BLaER1 treated with 17β-estradiol and CSF1 and Interleukin-3, amounts not matched to agents 10 nM and 100 nM (cell line): ENCODE data around the gene PLPP4.

Experiments used
- H3K27ac ChIP-seq, 11 experiments: shearing (Covaris generic); formaldehyde crosslinking; 2 replicates each; pipeline ENCODE4 v1.8.1; 2022
- H3K27me3 ChIP-seq, 11 experiments: shearing (Covaris generic); formaldehyde crosslinking; 2 replicates each; pipeline ENCODE4 v1.8.1; 2022
- H3K36me3 ChIP-seq, 11 experiments: shearing (Covaris generic); formaldehyde crosslinking; 2 replicates each; pipeline ENCODE4 v1.8.1; 2022
- H3K4me1 ChIP-seq, 10 experiments: shearing (Covaris generic); formaldehyde crosslinking; 2 replicates each; pipeline ENCODE4 v1.8.1; 2022
- H3K4me2 ChIP-seq, 11 experiments: shearing (Covaris generic); formaldehyde crosslinking; 2 replicates each; pipeline ENCODE4 v1.8.1; 2022
- H3K4me3 ChIP-seq, 10 experiments: shearing (Covaris generic); formaldehyde crosslinking; 2 replicates each; pipeline ENCODE4 v1.8.1; 2022
- H3K9ac ChIP-seq, 11 experiments: shearing (Covaris generic); formaldehyde crosslinking; 2 replicates each; pipeline ENCODE4 v1.8.1; 2022
- H3K9me3 ChIP-seq, 11 experiments: shearing (Covaris generic); formaldehyde crosslinking; replicated peaks in 1 of 11; 2 replicates each; pipeline ENCODE4 v1.8.1; 2022
- H4K20me1 ChIP-seq, 11 experiments: shearing (Covaris generic); formaldehyde crosslinking; 2 replicates each; pipeline ENCODE4 v1.8.1; 2022
- Cebpa-rat ChIP-seq, 11 experiments: shearing (Covaris generic); IDR thresholded peaks; 2 replicates each; pipeline ENCODE4 v1.8.1; 2022

PLPP4 gene

DNA sequence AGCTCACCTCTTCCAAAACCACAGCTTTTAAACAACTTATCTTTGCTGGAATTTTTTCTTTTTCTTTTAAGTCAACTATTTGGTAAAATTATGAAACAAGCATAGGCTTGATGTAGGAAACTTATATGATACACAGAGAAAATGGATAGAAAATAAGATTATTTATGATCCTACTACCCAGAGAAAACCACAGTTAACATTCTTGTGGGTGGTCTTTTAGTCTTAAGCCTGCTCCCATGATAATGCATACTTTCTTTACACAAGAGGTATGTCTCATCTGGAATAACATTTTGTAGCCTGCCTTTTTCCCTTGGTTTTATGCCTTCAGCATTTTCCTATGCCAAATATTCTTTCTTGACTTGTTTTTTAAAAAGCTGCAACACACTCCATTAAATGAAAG is 21.4 kb downstream of the PLPP4 start:
- H3K27ac ChIP-seq = no peak overlapping the region
- H3K4me1 ChIP-seq = no peaks in the 10 kb centered on the region
- no peak overlapping the region for H3K4me2 ChIP-seq
- H3K27me3 ChIP-seq = no peaks in the 10 kb centered on the region
- H3K4me3 ChIP-seq = no peak overlapping the region
- H3K9me3 ChIP-seq = peaks cover 0 to 28% (median 19%) of the 10 kb centered on the region in 11 experiments; a peak in 14 of 22 replicates
- TF ChIP-seq Cebpa-rat (IDR thresholded peaks at IDR 0.05) = no peak
- H3K36me3 ChIP-seq = no peaks in the 10 kb centered on the region
- no peaks in the 10 kb centered on the region for H4K20me1 ChIP-seq
- no peak overlapping the region for H3K9ac ChIP-seq

DNA sequence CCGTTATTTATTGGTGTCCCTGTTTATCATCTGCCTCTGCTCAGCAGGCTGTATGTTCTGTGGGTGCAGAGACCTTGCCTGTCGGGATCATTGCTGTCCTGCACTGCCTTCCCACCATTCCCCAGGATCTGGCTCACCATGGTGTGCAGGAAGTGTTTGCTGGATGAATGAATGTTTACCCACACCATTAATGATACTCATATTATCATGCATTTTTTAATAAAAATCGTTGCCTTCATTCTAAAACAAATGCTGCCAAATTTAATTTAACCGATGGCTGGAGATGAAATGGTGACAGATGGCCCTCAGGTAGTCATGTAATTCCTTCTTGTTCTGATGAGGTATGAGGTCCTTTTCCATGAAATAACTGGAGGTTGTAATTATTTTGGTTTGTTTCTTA is 22.5 kb downstream of the PLPP4 start:
- H4K20me1 ChIP-seq = no peaks in the 10 kb centered on the region
- no peak overlapping the region for H3K27ac ChIP-seq
- H3K9me3 ChIP-seq = peaks cover 0 to 26% (median 16%) of the 10 kb centered on the region in 11 experiments; a peak in 14 of 22 replicates
- TF ChIP-seq Cebpa-rat (IDR thresholded peaks at IDR 0.05) = no peak
- H3K36me3 ChIP-seq = no peaks in the 10 kb centered on the region
- H3K27me3 ChIP-seq = no peaks in the 10 kb centered on the region
- no peak overlapping the region for H3K4me3 ChIP-seq
- H3K4me2 ChIP-seq = no peak overlapping the region
- H3K9ac ChIP-seq = no peak overlapping the region
- H3K4me1 ChIP-seq = no peaks in the 10 kb centered on the region

DNA sequence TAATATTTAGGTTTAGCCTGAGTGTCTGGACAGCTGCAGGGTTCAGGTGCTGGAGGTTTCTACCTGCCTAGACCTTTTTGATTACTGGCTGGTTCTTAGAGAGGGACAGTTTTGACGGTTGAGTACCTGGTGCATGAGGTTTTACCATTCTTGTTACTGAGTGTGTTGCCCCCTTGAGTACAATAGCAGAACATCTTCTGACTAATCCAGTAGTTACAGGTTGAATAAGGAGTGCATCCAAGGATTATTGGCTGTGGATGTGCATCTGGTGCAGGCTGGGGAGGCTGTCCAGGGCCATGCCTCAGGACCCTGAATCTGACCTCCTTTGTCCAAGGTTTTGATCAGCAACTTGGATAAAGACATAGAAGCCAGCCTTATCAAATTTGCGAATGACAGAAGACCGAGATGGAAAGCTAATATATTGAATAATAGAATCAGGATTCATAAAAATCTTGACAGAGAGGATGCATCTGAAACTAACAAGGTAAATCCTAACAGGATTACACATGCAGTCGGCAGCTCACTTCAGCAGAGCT is 23.1 kb downstream of the PLPP4 start:
- H3K27ac ChIP-seq = no peak overlapping the region
- H3K4me2 ChIP-seq = no peak overlapping the region
- no peaks in the 10 kb centered on the region for H4K20me1 ChIP-seq
- no peaks in the 10 kb centered on the region for H3K27me3 ChIP-seq
- peaks cover 0 to 26% (median 16%) of the 10 kb centered on the region in 11 experiments; a peak in 14 of 22 replicates for H3K9me3 ChIP-seq
- no peaks in the 10 kb centered on the region for H3K36me3 ChIP-seq
- H3K4me3 ChIP-seq = no peak overlapping the region
- TF ChIP-seq Cebpa-rat (IDR thresholded peaks at IDR 0.05) = no peak
- no peak overlapping the region for H3K9ac ChIP-seq
- H3K4me1 ChIP-seq = no peaks in the 10 kb centered on the region

DNA sequence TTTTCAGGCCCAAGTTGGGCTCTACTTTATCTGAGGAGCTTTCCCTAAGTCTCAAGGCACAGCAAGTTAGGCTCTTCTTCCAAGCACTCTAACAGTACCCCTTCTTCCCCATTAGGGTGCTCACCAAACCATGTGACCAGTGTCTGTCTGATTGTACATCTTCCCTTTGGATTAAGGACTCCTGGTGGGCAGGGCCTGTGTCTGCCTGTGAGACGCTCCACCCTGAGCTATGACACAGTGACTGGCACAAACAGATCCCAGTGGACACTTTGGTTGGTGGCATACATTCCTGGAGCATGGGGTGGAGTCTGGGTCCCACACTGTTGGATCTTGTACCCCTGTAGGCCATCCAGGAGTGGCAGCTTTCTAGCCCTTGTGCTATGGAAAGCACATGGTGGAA is 23.8 kb downstream of the PLPP4 start:
- H4K20me1 ChIP-seq = no peaks in the 10 kb centered on the region
- H3K27me3 ChIP-seq = no peaks in the 10 kb centered on the region
- no peaks in the 10 kb centered on the region for H3K36me3 ChIP-seq
- peaks cover 0 to 26% (median 16%) of the 10 kb centered on the region in 11 experiments; a peak in 14 of 22 replicates for H3K9me3 ChIP-seq
- no peak overlapping the region for H3K4me3 ChIP-seq
- H3K4me1 ChIP-seq = no peaks in the 10 kb centered on the region
- H3K4me2 ChIP-seq = no peak overlapping the region
- no peak for TF ChIP-seq Cebpa-rat (IDR thresholded peaks at IDR 0.05)
- no peak overlapping the region for H3K27ac ChIP-seq
- no peak overlapping the region for H3K9ac ChIP-seq

DNA sequence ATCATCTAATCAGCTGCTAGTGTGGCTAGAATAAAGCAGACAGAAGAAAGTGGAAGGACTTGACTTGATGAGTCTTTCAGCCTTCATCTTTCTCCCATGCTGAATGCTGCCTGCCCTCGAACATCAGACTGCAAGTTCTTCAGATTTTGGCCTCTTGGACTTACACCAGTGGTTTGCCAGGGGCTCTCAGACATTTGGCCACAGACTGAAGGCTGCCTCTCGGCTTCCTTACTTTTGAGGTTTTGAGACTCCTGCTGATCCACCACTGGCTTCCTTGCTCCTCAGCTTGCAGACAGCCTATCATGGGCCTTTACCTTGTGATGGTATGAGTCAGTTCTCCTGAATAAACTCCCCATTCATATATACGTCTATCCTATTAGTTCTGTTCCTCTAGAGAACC is 26.0 kb downstream of the PLPP4 start:
- H3K4me1 ChIP-seq = peaks cover 0 to 4% (median 0%) of the 10 kb centered on the region in 10 experiments; a peak in 1 of 20 replicates
- H3K9ac ChIP-seq = no peak overlapping the region
- peaks cover 0 to 26% (median 16%) of the 10 kb centered on the region in 11 experiments; a peak in 14 of 22 replicates for H3K9me3 ChIP-seq
- no peak for TF ChIP-seq Cebpa-rat (IDR thresholded peaks at IDR 0.05)
- H3K4me2 ChIP-seq = no peak overlapping the region
- no peaks in the 10 kb centered on the region for H3K27me3 ChIP-seq
- no peak overlapping the region for H3K4me3 ChIP-seq
- H3K36me3 ChIP-seq = no peaks in the 10 kb centered on the region
- H3K27ac ChIP-seq = no peak overlapping the region
- H4K20me1 ChIP-seq = no peaks in the 10 kb centered on the region

DNA sequence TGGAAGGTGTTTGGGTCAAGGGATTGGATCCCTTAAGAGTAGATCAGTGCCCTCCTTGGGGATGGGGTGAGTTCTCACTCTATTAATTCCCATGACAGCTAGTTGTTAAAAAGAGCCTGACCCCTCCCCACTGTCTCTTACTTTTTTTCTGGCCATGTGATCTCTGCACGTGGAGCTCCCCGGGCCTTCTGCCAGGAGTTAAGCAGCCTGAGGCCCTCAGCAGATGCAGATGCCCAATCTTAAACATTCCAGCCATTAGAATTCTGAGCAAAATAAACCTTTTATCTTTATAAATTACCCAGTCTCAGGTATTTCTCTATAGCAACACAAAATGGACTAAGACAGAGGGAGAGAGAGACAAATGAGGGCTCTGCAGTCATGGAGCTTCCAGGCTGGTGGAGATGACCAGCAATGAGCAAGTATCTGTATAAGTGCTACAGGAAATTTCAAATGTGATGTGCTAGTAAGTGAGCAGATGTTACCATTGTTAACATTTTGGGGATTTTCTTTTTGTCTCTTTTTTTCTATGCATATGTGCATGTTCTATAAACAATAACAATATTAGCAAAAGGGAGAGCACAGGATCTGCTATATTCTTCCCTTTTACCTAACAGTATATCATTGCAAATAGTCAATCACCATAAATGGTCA is 26.7 kb downstream of the PLPP4 start:
- no peaks in the 10 kb centered on the region for H4K20me1 ChIP-seq
- no peak overlapping the region for H3K9ac ChIP-seq
- H3K4me3 ChIP-seq = no peak overlapping the region
- peaks cover 0 to 4% (median 0%) of the 10 kb centered on the region in 10 experiments; a peak in 1 of 20 replicates for H3K4me1 ChIP-seq
- no peak overlapping the region for H3K4me2 ChIP-seq
- H3K36me3 ChIP-seq = no peaks in the 10 kb centered on the region
- peaks cover 0 to 26% (median 16%) of the 10 kb centered on the region in 11 experiments; a peak in 14 of 22 replicates for H3K9me3 ChIP-seq
- H3K27ac ChIP-seq = no peak overlapping the region
- TF ChIP-seq Cebpa-rat (IDR thresholded peaks at IDR 0.05) = no peak
- no peaks in the 10 kb centered on the region for H3K27me3 ChIP-seq

DNA sequence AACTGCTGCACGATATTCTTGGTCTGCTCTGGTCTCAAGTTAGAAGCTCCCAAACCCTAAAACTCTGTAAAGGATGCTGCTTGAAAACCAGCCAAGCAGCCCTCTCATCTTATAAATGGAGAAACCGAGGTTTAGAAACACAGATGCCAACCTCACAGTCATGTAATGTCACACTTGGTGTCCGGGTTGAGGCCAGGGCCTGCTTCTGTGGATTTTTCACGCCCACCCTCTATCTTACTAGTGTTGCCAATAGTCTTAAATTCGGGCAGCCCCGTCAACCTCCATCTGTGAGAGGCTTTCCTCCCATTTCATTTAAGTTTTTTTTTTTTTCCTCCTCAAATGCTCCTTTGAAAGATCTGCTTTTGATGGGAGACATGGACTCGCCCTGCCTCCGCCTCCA is 28.9 kb downstream of the PLPP4 start:
- no peaks in the 10 kb centered on the region for H3K36me3 ChIP-seq
- no peak for TF ChIP-seq Cebpa-rat (IDR thresholded peaks at IDR 0.05)
- no peak overlapping the region for H3K4me2 ChIP-seq
- H3K9me3 ChIP-seq = peaks cover 0 to 23% (median 15%) of the 10 kb centered on the region in 11 experiments; a peak in 14 of 22 replicates
- no peaks in the 10 kb centered on the region for H4K20me1 ChIP-seq
- peaks cover 0 to 4% (median 0%) of the 10 kb centered on the region in 10 experiments; a peak in 1 of 20 replicates for H3K4me1 ChIP-seq
- no peak overlapping the region for H3K4me3 ChIP-seq
- H3K27ac ChIP-seq = no peak overlapping the region
- H3K9ac ChIP-seq = no peak overlapping the region
- H3K27me3 ChIP-seq = no peaks in the 10 kb centered on the region

DNA sequence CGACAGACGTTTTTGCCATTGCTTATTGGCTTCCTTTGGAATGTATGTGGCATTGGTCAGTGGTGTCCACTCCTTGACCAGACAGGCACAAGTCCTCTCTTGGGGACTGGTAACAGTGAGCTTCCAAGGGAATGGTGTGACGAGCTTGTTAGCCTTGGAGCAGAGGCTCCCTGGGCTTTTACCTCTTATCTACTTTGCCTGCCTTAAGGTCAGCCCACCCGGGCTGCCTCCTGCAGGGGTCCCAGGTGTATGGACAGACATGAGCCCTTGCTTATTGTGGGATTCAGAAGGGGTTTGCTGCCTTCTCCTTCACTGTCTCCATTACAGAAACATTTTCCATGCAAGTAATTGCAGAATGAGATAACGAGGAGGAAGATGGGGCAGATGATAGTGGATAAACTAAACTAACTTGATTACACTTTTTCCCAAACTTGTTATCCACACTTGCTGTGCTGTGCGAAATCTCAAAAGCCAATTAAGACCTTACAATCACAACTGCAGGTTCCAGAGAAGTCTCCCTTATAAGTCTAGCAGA is 29.7 kb downstream of the PLPP4 start:
- H3K27me3 ChIP-seq = no peaks in the 10 kb centered on the region
- H3K9ac ChIP-seq = no peak overlapping the region
- H3K4me1 ChIP-seq = peaks cover 0 to 11% (median 0%) of the 10 kb centered on the region in 10 experiments; a peak in 4 of 20 replicates
- H4K20me1 ChIP-seq = no peaks in the 10 kb centered on the region
- H3K4me3 ChIP-seq = no peak overlapping the region
- no peak for TF ChIP-seq Cebpa-rat (IDR thresholded peaks at IDR 0.05)
- peaks cover 0 to 15% (median 7%) of the 10 kb centered on the region in 11 experiments; a peak in 12 of 22 replicates for H3K9me3 ChIP-seq
- no peaks in the 10 kb centered on the region for H3K36me3 ChIP-seq
- no peak overlapping the region for H3K27ac ChIP-seq
- no peak overlapping the region for H3K4me2 ChIP-seq

DNA sequence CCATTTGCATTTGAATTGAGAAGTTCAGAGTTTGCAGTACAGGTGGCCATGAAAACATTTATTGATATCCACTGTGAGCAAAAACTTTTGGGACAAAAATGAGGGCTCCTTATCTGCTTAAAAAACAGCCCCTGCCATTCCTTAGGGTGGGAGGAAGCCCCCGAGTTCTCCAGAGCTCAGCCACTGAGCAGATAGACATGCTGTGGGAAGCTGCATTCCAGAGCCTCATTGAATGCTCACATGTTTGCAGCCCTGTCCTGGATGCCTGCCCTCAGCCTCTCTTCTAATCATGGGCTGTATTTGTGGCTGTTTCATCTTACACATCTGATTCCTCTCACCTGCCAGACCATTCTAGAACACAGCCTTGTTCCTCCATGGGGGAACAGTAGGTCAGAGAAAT is 33.3 kb downstream of the PLPP4 start:
- Histone ChIP-seq H3K27ac (no peak overlapping the region), H3K4me3 (no peak overlapping the region), H3K36me3 (no peaks in the 10 kb centered on the region), H3K9ac (no peak overlapping the region), H3K27me3 (no peaks in the 10 kb centered on the region), H3K4me1 (peaks cover 0 to 46% (median 7%) of the 10 kb centered on the region in 10 experiments; a peak in 14 of 20 replicates), H4K20me1 (no peaks in the 10 kb centered on the region), H3K9me3 (no peaks in the 10 kb centered on the region), H3K4me2 (no peak overlapping the region)
- TF ChIP-seq Cebpa-rat (IDR thresholded peaks at IDR 0.05) = no peak
